SK-N-SH treated with all-trans-retinoic acid at 6 μM for 48 hours (cell line): ENCODE results near the gene MED9.

ENCODE experiments used
- ATAC-seq: fragments of 200-7000 bp; cut with Tn5 transposase; 3 replicates; pipeline ENCODE4 v1.9.1; 2020; ENCODE audit warnings: mild to moderate bottlenecking, moderate library complexity
- BACH2 ChIP-seq: fragments of 250-450 bp; sonication (Bioruptor Pico); IDR thresholded peaks from 2 replicates; pipeline ENCODE4 v1.9.0; 2021; ENCODE audit warnings: mild to moderate bottlenecking, borderline replicate concordance
- CSDC2 ChIP-seq: fragments of 250-450 bp; sonication (Bioruptor Pico); IDR thresholded peaks from 2 replicates; pipeline ENCODE4 v1.5.0; 2020; ENCODE audit warnings: mild to moderate bottlenecking, moderate library complexity
- ESRRG ChIP-seq: fragments of 250-450 bp; sonication (Bioruptor Pico); IDR thresholded peaks from 2 replicates; pipeline ENCODE4 v1.6.1; 2021; ENCODE audit warnings: mild to moderate bottlenecking
- GLIS3 ChIP-seq: fragments of 250-450 bp; sonication (Bioruptor Pico); IDR thresholded peaks from 2 replicates; pipeline ENCODE4 v1.5.0; 2020; ENCODE audit warnings: mild to moderate bottlenecking, moderate library complexity
- ISL1 ChIP-seq: fragments of 250-450 bp; sonication (Bioruptor Pico); IDR thresholded peaks from 2 replicates; pipeline ENCODE4 v2.1.2; 2022; ENCODE audit warnings: mild to moderate bottlenecking, moderate library complexity
- OSR1 ChIP-seq: fragments of 250-450 bp; sonication (Bioruptor Pico); IDR thresholded peaks from 2 replicates; pipeline ENCODE4 v1.8.0; 2022; ENCODE audit warnings: moderate library complexity, mild to moderate bottlenecking, inconsistent platforms
- POU6F1 ChIP-seq: fragments of 250-450 bp; sonication (Bioruptor Pico); IDR thresholded peaks from 2 replicates; pipeline ENCODE4 v1.8.0; 2021; ENCODE audit warnings: low read depth, mild to moderate bottlenecking, moderate library complexity, borderline replicate concordance
- PPARA ChIP-seq: fragments of 250-450 bp; sonication (Bioruptor Pico); IDR thresholded peaks from 2 replicates; pipeline ENCODE4 v1.5.0; 2020; ENCODE audit warnings: mild to moderate bottlenecking, borderline replicate concordance
- RARB ChIP-seq: fragments of 250-450 bp; sonication (Bioruptor Pico); IDR thresholded peaks from 2 replicates; pipeline ENCODE4 v1.8.0; 2021; ENCODE audit warnings: mild to moderate bottlenecking, moderate library complexity
- SNAI2 ChIP-seq: fragments of 250-450 bp; sonication (Bioruptor Pico); IDR thresholded peaks from 2 replicates; pipeline ENCODE4 v1.5.0; 2020; ENCODE audit warnings: mild to moderate bottlenecking, moderate library complexity
- TCF4 ChIP-seq: fragments of 250-450 bp; sonication (Bioruptor Pico); IDR thresholded peaks from 2 replicates; pipeline ENCODE4 v1.8.0; 2021; ENCODE audit warnings: mild to moderate bottlenecking, moderate library complexity, borderline replicate concordance
- TOX ChIP-seq: fragments of 250-450 bp; sonication (Bioruptor Pico); IDR thresholded peaks from 2 replicates; pipeline ENCODE4 v1.8.0; 2021; ENCODE audit warnings: mild to moderate bottlenecking, moderate library complexity, borderline replicate concordance
- ZC3H10 ChIP-seq: fragments of 250-450 bp; sonication (Bioruptor Pico); IDR thresholded peaks from 2 replicates; pipeline ENCODE4 v1.5.1; 2021; ENCODE audit warnings: mild to moderate bottlenecking, moderate library complexity
- ZFP3 ChIP-seq: fragments of 250-450 bp; sonication (Bioruptor Pico); IDR thresholded peaks from 2 replicates; pipeline ENCODE4 v1.5.0; 2020; ENCODE audit warnings: mild to moderate bottlenecking, moderate library complexity
- ZFP30 ChIP-seq: fragments of 450-650 bp; formaldehyde crosslinking; IDR thresholded peaks from 2 replicates; pipeline ENCODE4 v1.5.0; 2022; ENCODE audit warnings: mild to moderate bottlenecking, moderate library complexity
- ZNF70 ChIP-seq: fragments of 450-650 bp; formaldehyde crosslinking; IDR thresholded peaks from 2 replicates; pipeline ENCODE4 v1.5.0; 2020; ENCODE audit warnings: mild to moderate bottlenecking, moderate library complexity
- ZNF8 ChIP-seq: fragments of 450-650 bp; formaldehyde crosslinking; IDR thresholded peaks from 2 replicates; pipeline ENCODE4 v1.5.0; 2020; ENCODE audit warnings: mild to moderate bottlenecking, moderate library complexity
- TF ChIP-seq, protein P1 (sequence below): fragments of 250-450 bp; sonication (Bioruptor Pico); IDR thresholded peaks from 2 replicates; pipeline ENCODE4 v1.5.1; 2021; ENCODE audit warnings: mild to moderate bottlenecking, moderate library complexity
- TF ChIP-seq, protein P2 (sequence below): fragments of 250-450 bp; sonication (Bioruptor Pico); IDR thresholded peaks from 2 replicates; pipeline ENCODE4 v1.8.0; 2020; ENCODE audit warnings: mild to moderate bottlenecking, moderate library complexity, borderline replicate concordance
- TF ChIP-seq, protein P3 (sequence below): fragments of 250-450 bp; sonication (Bioruptor Pico); IDR thresholded peaks from 2 replicates; pipeline ENCODE4 v1.5.0; 2020; ENCODE audit warnings: mild to moderate bottlenecking, moderate library complexity

MED9 gene

GRCh38 chr17:17494499-17494869 is 17.7 kb downstream of the MED9 start:
- TF ChIP-seq TOX (CRISPR knock-in tag) (no peak), PPARA (CRISPR knock-in tag) (no peak), OSR1 (no peak), ESRRG (CRISPR knock-in tag) (no peak), POU6F1 (CRISPR knock-in tag) (no peak), BACH2 (no peak), RARB (CRISPR knock-in tag) (no peak)
- TF ChIP-seq, protein P1, sequence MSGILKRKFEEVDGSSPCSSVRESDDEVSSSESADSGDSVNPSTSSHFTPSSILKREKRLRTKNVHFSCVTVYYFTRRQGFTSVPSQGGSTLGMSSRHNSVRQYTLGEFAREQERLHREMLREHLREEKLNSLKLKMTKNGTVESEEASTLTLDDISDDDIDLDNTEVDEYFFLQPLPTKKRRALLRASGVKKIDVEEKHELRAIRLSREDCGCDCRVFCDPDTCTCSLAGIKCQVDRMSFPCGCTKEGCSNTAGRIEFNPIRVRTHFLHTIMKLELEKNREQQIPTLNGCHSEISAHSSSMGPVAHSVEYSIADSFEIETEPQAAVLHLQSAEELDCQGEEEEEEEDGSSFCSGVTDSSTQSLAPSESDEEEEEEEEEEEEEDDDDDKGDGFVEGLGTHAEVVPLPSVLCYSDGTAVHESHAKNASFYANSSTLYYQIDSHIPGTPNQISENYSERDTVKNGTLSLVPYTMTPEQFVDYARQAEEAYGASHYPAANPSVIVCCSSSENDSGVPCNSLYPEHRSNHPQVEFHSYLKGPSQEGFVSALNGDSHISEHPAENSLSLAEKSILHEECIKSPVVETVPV (CRISPR knock-in tag): no peak
- TF ChIP-seq, protein P2, sequence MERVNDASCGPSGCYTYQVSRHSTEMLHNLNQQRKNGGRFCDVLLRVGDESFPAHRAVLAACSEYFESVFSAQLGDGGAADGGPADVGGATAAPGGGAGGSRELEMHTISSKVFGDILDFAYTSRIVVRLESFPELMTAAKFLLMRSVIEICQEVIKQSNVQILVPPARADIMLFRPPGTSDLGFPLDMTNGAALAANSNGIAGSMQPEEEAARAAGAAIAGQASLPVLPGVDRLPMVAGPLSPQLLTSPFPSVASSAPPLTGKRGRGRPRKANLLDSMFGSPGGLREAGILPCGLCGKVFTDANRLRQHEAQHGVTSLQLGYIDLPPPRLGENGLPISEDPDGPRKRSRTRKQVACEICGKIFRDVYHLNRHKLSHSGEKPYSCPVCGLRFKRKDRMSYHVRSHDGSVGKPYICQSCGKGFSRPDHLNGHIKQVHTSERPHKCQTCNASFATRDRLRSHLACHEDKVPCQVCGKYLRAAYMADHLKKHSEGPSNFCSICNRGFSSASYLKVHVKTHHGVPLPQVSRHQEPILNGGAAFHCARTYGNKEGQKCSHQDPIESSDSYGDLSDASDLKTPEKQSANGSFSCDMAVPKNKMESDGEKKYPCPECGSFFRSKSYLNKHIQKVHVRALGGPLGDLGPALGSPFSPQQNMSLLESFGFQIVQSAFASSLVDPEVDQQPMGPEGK (CRISPR knock-in tag): no peak
- ATAC-seq: no peak

DNA sequence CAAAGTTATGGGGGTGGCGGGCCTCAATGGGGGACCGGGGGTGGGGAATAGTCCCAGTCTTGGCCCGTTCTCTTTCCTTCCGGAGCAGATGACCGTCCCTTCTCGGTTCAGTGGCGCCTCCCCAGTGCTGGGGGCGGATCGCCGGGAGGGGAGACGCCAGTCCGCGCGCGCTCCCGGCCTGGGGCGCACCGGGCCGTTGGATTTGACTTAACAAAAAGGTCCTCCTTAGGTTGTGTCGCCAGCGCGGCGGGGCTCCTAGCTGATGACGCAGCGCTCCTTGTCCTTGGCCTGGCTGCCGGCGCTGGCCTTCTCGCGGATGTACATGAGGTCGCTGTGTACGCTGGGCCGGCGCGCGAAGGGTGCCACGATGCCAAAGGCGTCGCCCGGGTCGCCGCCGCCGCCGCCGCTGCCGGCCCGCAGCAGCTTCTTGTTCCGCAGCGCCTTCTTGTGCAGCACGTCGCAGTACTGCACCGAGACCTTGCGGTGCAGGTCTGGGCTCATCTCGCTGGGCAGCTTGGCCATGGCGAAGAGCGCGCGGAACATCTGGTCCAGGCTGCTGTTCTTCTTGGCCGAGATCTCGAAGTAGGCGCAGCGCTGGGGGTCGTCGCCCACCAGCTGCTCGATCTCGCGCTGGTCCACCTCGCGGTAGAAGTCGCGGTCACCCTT is 18.2 kb downstream of the MED9 start:
- ATAC-seq: no peak
- TF ChIP-seq SNAI2 (CRISPR knock-in tag) (no peak), ZNF70 (CRISPR knock-in tag) (no peak), PPARA (CRISPR knock-in tag) (no peak), TCF4 (CRISPR knock-in tag) (no peak), ISL1 (no peak), GLIS3 (no peak), ZFP3 (CRISPR knock-in tag) (no peak), ZNF8 (CRISPR knock-in tag) (no peak)
- TF ChIP-seq, protein P2 (CRISPR knock-in tag): no peak
- TF ChIP-seq, protein P3, sequence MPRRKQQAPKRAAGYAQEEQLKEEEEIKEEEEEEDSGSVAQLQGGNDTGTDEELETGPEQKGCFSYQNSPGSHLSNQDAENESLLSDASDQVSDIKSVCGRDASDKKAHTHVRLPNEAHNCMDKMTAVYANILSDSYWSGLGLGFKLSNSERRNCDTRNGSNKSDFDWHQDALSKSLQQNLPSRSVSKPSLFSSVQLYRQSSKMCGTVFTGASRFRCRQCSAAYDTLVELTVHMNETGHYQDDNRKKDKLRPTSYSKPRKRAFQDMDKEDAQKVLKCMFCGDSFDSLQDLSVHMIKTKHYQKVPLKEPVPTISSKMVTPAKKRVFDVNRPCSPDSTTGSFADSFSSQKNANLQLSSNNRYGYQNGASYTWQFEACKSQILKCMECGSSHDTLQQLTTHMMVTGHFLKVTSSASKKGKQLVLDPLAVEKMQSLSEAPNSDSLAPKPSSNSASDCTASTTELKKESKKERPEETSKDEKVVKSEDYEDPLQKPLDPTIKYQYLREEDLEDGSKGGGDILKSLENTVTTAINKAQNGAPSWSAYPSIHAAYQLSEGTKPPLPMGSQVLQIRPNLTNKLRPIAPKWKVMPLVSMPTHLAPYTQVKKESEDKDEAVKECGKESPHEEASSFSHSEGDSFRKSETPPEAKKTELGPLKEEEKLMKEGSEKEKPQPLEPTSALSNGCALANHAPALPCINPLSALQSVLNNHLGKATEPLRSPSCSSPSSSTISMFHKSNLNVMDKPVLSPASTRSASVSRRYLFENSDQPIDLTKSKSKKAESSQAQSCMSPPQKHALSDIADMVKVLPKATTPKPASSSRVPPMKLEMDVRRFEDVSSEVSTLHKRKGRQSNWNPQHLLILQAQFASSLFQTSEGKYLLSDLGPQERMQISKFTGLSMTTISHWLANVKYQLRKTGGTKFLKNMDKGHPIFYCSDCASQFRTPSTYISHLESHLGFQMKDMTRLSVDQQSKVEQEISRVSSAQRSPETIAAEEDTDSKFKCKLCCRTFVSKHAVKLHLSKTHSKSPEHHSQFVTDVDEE (CRISPR knock-in tag): no peak

GRCh38 chr17:17495536-17496188 is 18.9 kb downstream of the MED9 start:
- TF ChIP-seq ZC3H10 (no peak), ZFP30 (CRISPR knock-in tag) (no peak), TOX (CRISPR knock-in tag) (no peak), SNAI2 (CRISPR knock-in tag) (no peak), CSDC2 (CRISPR knock-in tag) (no peak), TCF4 (CRISPR knock-in tag) (no peak), BACH2 (no peak), POU6F1 (CRISPR knock-in tag) (no peak)
- TF ChIP-seq, protein P2 (CRISPR knock-in tag): no peak
- no peak for ATAC-seq
